H1 (cell line): ENCODE data around the gene UTS2B. TPM values are rescaled to one million over a fixed set of nuclear protein-coding genes. Genes with fewer than 3 reads are reported as not detected.

ENCODE experiments used
- CTCF ChIA-PET: fragments of 300-600 bp; sonication (Branson Sonifier 250); formaldehyde crosslinking; loops from one replicate; lab custom pipeline; 2021; ENCODE audit not compliant: partially characterized antibody; lab: Charles Lee
- POLR2A ChIA-PET: fragments of 300-600 bp; sonication (Branson Sonifier 250); formaldehyde crosslinking; loops from one replicate; lab custom pipeline; 2021; ENCODE audit warnings: inconsistent platforms; ENCODE audit not compliant: partially characterized antibody; lab: Charles Lee
- DNase-seq, 2 experiments: peaks; one replicate each; pipeline versions ENCODE4 v3.0.0 to v3.0.0-alpha.2; 2010 to 2022; ENCODE audit warnings: low spot score in 2 of 2, low read depth in 1 of 2, mixed read lengths in 1 of 2
- FAIRE-seq: peaks from 2 replicates; lab custom pipeline; 2011; peaks lifted over from hg19 to GRCh38; lab: Jason Lieb, UNC
- H2AFZ ChIP-seq: 2 replicates; pipeline ENCODE4 v1.8.1; 2012; ENCODE audit warnings: low read length, inconsistent platforms
- H2AK5ac ChIP-seq: 2 replicates; pipeline ENCODE4 v1.6.1; 2013; ENCODE audit warnings: low read depth, low read length
- H2BK120ac ChIP-seq: replicated peaks from 2 replicates; pipeline ENCODE3; 2013; ENCODE audit warnings: low read depth, low read length, inconsistent platforms
- H2BK12ac ChIP-seq: 2 replicates; pipeline ENCODE4 v1.6.1; 2013; ENCODE audit warnings: low read depth, low read length
- H2BK15ac ChIP-seq: 2 replicates; pipeline ENCODE4 v1.6.1; 2013; ENCODE audit warnings: low read length
- H2BK20ac ChIP-seq: 2 replicates; pipeline ENCODE4 v1.6.1; 2013; ENCODE audit warnings: low read length
- H2BK5ac ChIP-seq: 2 replicates; pipeline ENCODE4 v1.6.1; 2013; ENCODE audit warnings: low read depth, low read length
- H3K14ac ChIP-seq: 2 replicates; pipeline ENCODE4 v1.6.1; 2013; ENCODE audit warnings: inconsistent platforms; ENCODE audit not compliant: insufficient read length
- H3K18ac ChIP-seq: 2 replicates; pipeline ENCODE4 v1.6.1; 2013; ENCODE audit warnings: low read length; ENCODE audit errors: extremely low read depth
- H3K23ac ChIP-seq: 2 replicates; pipeline ENCODE4 v1.6.1; 2013; ENCODE audit warnings: inconsistent platforms; ENCODE audit not compliant: insufficient read length
- H3K23me2 ChIP-seq: 2 replicates; pipeline ENCODE4 v1.6.1; 2013; ENCODE audit warnings: low read depth, low read length
- H3K27ac ChIP-seq: 2 replicates; pipeline ENCODE4 v1.6.1; 2011; ENCODE audit warnings: low read depth, low read length, inconsistent platforms
- H3K27me3 ChIP-seq, 4 experiments: replicated peaks in 1 of 4; 1 replicate in 1 of 4; 2 replicates in 3 of 4; pipeline versions ENCODE4 v1.6.1 to v1.8.1; 2011 to 2013; ENCODE audit warnings: low read length in 3 of 4, mild to moderate bottlenecking in 3 of 4, inconsistent platforms in 2 of 4, mixed read lengths in 2 of 4, moderate library complexity in 1 of 4; ENCODE audit not compliant: control insufficient read depth in 3 of 4, insufficient read depth in 3 of 4; ENCODE audit errors: extremely low read depth in 1 of 4
- H3K36me3 ChIP-seq, 4 experiments: 2 replicates each; pipeline versions ENCODE4 v1.6.1 to v1.8.1; 2011 to 2013; ENCODE audit warnings: mild to moderate bottlenecking in 4 of 4, low read length in 3 of 4, moderate library complexity in 2 of 4, control low read depth in 1 of 4, inconsistent platforms in 1 of 4; ENCODE audit not compliant: insufficient read depth in 4 of 4, control insufficient read depth in 2 of 4
- H3K4ac ChIP-seq: replicated peaks from 2 replicates; pipeline ENCODE3; 2013; ENCODE audit warnings: low read length, low read depth, mixed read lengths, inconsistent platforms; ENCODE audit not compliant: insufficient read length
- H3K4me1 ChIP-seq, 4 experiments: replicated peaks in 1 of 4; 1 replicate in 1 of 4; 2 replicates in 3 of 4; pipeline versions ENCODE4 v1.6.1 to v1.8.1; 2011 to 2013; ENCODE audit warnings: low read length in 3 of 4, inconsistent platforms in 2 of 4, mixed read lengths in 1 of 4; ENCODE audit not compliant: insufficient read depth in 4 of 4, control insufficient read depth in 3 of 4
- H3K4me2 ChIP-seq, 2 experiments: 2 replicates each; pipeline versions ENCODE4 v1.6.1 to v1.8.1; 2011 to 2013; ENCODE audit warnings: low read depth in 2 of 2, low read length in 2 of 2, control low read depth in 1 of 2, inconsistent platforms in 1 of 2, mild to moderate bottlenecking in 1 of 2; ENCODE audit not compliant: insufficient read depth in 1 of 2
- H3K4me3 ChIP-seq, 4 experiments: fragments of 200-600, 300-600 bp in 1 of 4; sonication (generic), shearing (Covaris generic), sonication (Bioruptor Twin) in 1 of 4; 2 replicates each; pipeline versions ENCODE4 v1.5.1 to v1.8.1; 2011 to 2016; ENCODE audit warnings: low read length in 4 of 4, low read depth in 3 of 4, control low read depth in 2 of 4, inconsistent platforms in 2 of 4, mild to moderate bottlenecking in 2 of 4, mixed read lengths in 1 of 4, moderate library complexity in 1 of 4; ENCODE audit not compliant: insufficient read depth in 2 of 4; ENCODE audit errors: extremely low read depth in 1 of 4
- H3K56ac ChIP-seq: replicated peaks from 2 replicates; pipeline ENCODE3; 2013; ENCODE audit warnings: low read depth, mild to moderate bottlenecking, mixed read lengths, low read length, inconsistent platforms; ENCODE audit not compliant: insufficient read length
- H3K79me1 ChIP-seq: 2 replicates; pipeline ENCODE4 v1.6.1; 2013; ENCODE audit warnings: low read depth, low read length, control low read depth
- H3K79me2 ChIP-seq, 2 experiments: 2 replicates each; pipeline versions ENCODE4 v1.6.1 to v1.8.1; 2012 to 2013; ENCODE audit warnings: low read length in 2 of 2, mild to moderate bottlenecking in 2 of 2, inconsistent platforms in 1 of 2; ENCODE audit not compliant: insufficient read depth in 2 of 2, control insufficient read depth in 1 of 2
- H3K9ac ChIP-seq, 4 experiments: replicated peaks in 1 of 4; 1 replicate in 1 of 4; 2 replicates in 3 of 4; pipeline versions ENCODE4 v1.6.1 to v1.8.1; 2011 to 2013; ENCODE audit warnings: low read depth in 3 of 4, low read length in 3 of 4, control low read depth in 2 of 4, mild to moderate bottlenecking in 2 of 4, moderate library complexity in 2 of 4, inconsistent platforms in 1 of 4; ENCODE audit errors: extremely low read depth in 1 of 4
- H3K9me3 ChIP-seq, 2 experiments: 2 replicates each; pipeline versions ENCODE4 v1.6.1 to v1.8.1; 2012 to 2013; ENCODE audit warnings: mild to moderate bottlenecking in 2 of 2, moderate library complexity in 2 of 2, control low read depth in 1 of 2, inconsistent platforms in 1 of 2, low read depth in 1 of 2, low read length in 1 of 2, mixed read lengths in 1 of 2; ENCODE audit not compliant: insufficient read depth in 2 of 2
- H4K20me1 ChIP-seq, 2 experiments: replicated peaks in 1 of 2; 2 replicates each; pipeline versions ENCODE3 to v1.8.1; 2011 to 2013; ENCODE audit warnings: inconsistent platforms in 2 of 2, low read length in 2 of 2, mild to moderate bottlenecking in 1 of 2; ENCODE audit not compliant: insufficient read depth in 2 of 2, control insufficient read depth in 1 of 2
- H4K5ac ChIP-seq: 2 replicates; pipeline ENCODE4 v1.6.1; 2013; ENCODE audit warnings: low read length, low read depth, mixed read lengths, inconsistent platforms; ENCODE audit not compliant: insufficient read length
- H4K8ac ChIP-seq: 2 replicates; pipeline ENCODE4 v1.8.0; 2013; ENCODE audit warnings: mild to moderate bottlenecking, moderate library complexity, low read length, inconsistent platforms; ENCODE audit not compliant: insufficient read depth; ENCODE audit errors: extremely low read depth
- H4K91ac ChIP-seq: replicated peaks from 2 replicates; pipeline ENCODE3; 2013; ENCODE audit warnings: low read length, mixed read lengths, inconsistent platforms; ENCODE audit not compliant: insufficient read length
- CBX5 ChIP-seq: fragments of 300-800, 300-1000 bp; sonication (generic); IDR thresholded peaks from 2 replicates; pipeline ENCODE4 v1.7.1; 2016; ENCODE audit warnings: antibody characterized with exemption, low read length, low read depth
- CREB1 ChIP-seq: IDR thresholded peaks from 2 replicates; pipeline ENCODE4 v1.6.1; 2012; ENCODE audit warnings: inconsistent platforms
- E2F6 ChIP-seq: IDR thresholded peaks from 2 replicates; pipeline ENCODE4 v1.6.1; 2012; ENCODE audit warnings: inconsistent platforms
- JUND ChIP-seq: IDR thresholded peaks from 2 replicates; pipeline ENCODE4 v1.6.1; 2011; ENCODE audit warnings: mild to moderate bottlenecking, improper control_type of control experiment, low read length
- KDM4A ChIP-seq: IDR thresholded peaks from one replicate; pipeline ENCODE4 v1.7.1; 2012; ENCODE audit warnings: low read depth, mild to moderate bottlenecking, moderate library complexity, low read length, inconsistent platforms; ENCODE audit not compliant: severe bottlenecking
- MAX ChIP-seq: IDR thresholded peaks from 2 replicates; pipeline ENCODE4 v1.6.1; 2012; ENCODE audit warnings: inconsistent platforms
- POLR2A ChIP-seq, 2 experiments: IDR thresholded peaks; 1 replicate in 1 of 2; 2 replicates in 1 of 2; pipeline ENCODE4 v1.6.1; 2011; ENCODE audit warnings: low read depth in 2 of 2, low read length in 2 of 2, mild to moderate bottlenecking in 2 of 2; ENCODE audit errors: control extremely low read depth in 1 of 2
- RFX5 ChIP-seq: IDR thresholded peaks from 2 replicates; pipeline ENCODE4 v1.6.1; 2011; ENCODE audit warnings: low read depth, low read length, improper control_type of control experiment, borderline replicate concordance
- SRF ChIP-seq: IDR thresholded peaks from 2 replicates; pipeline ENCODE4 v1.6.1; 2011; ENCODE audit warnings: mild to moderate bottlenecking, low read depth, low read length, moderate library complexity
- USF2 ChIP-seq: IDR thresholded peaks from 2 replicates; pipeline ENCODE4 v1.6.1; 2011; ENCODE audit warnings: low read length, improper control_type of control experiment
- WGBS, 2 experiments: shearing (Covaris generic) in 1 of 2; methylation state at CpG; one replicate each; pipeline versions ENCODE4 v1.1.6 to v1.1.7; 2013 to 2015; ENCODE audit warnings: low lambda C conversion rate in 2 of 2, mixed read lengths in 2 of 2, inconsistent platforms in 1 of 2, low coverage in 1 of 2, missing lambda C conversion rate in 1 of 2; ENCODE audit not compliant: insufficient replicate concordance in 2 of 2, insufficient coverage in 1 of 2, insufficient read length in 1 of 2; ENCODE audit errors: extremely low coverage in 1 of 2, missing lambda C conversion rate in 1 of 2; 5-methylcytosine and 5-hydroxymethylcytosine counted together
- polyA plus RNA-seq, 7 experiments: library from polyadenylated mRNA; depleted of rRNA in 3 of 7; stranded (reverse) in 5 of 7; unstranded in 2 of 7; fragments of >200 nt in 5 of 7; fragments of 200-250 nt in 2 of 7; gene quantifications; 1 replicate in 5 of 7; 2 replicates in 1 of 7; 4 replicates in 1 of 7; pipeline versions ENCODE4 v1.2.1 to v1.2.3, GENCODE V29; 2011 to 2013; ENCODE audit warnings: missing spikeins in 2 of 7, mixed read lengths in 2 of 7
- total RNA-seq: library from RNA; stranded (reverse); fragmentation: NEBNext Ultra II Directional; extraction: Animal tissue kit (Norgen Biotek cat#: 25700); gene quantifications from 2 replicates; pipeline ENCODE4 v1.2.1, GENCODE V29; 2021

The UTS2B gene
- total and polyA plus RNA-seq, 2 of the 8 experiments (the other 6 are each of a cell fraction or from before 2014, with no cell fraction given) = not detected

- Histone ChIP-seq H2BK20ac (no peak overlapping the region), H3K4me1 (no peaks in the 10 kb centered on the region), H2AFZ (no peak overlapping the region), H3K27me3 (no peaks in the 10 kb centered on the region), H2BK5ac (no peak overlapping the region), H3K9me3 (no peaks in the 10 kb centered on the region; a peak in 1 of 4 replicates), H3K27ac (no peak overlapping the region), H2BK15ac (no peak overlapping the region), H3K4me3 (no peak overlapping the region), H3K18ac (no peak overlapping the region), H4K5ac (no peak overlapping the region), H3K4me2 (no peak overlapping the region), H4K20me1 (no peaks in the 10 kb centered on the region), H2BK120ac (no peak overlapping the region), H3K14ac (no peak overlapping the region), H3K9ac (no peak overlapping the region), H3K79me2 (no peaks in the 10 kb centered on the region), H3K4ac (no peak overlapping the region), H2BK12ac (no peak overlapping the region), H4K91ac (no peak overlapping the region), H3K36me3 (no peaks in the 10 kb centered on the region), H3K23ac (no peak overlapping the region), H2AK5ac (no peak overlapping the region), H3K79me1 (no peaks in the 10 kb centered on the region), H3K56ac (no peak overlapping the region), H4K8ac (no peak overlapping the region; the same call in 1 of the 2 replicates), H3K23me2 (no peaks in the 10 kb centered on the region)
- 91% methylated on average over 30 of the region's 40 CpGs; no CpG with 5 or more reads in 1 of the 2 experiments for WGBS, 2 experiments
- ChIA-PET CTCF (interaction anchor here (0.9 kb wide), 1 partner anchor 41 kb away, joined by 3 read pairs; no protein-coding TSS in a partner anchor), POLR2A (no interaction called here)
- FAIRE-seq = no peak
- TF ChIP-seq JUND (no peak), CREB1 (no peak), E2F6 (no peak), USF2 (no peak), MAX (no peak), POLR2A (IDR thresholded peaks at IDR 0.05; ENCODE audit: control extremely low read depth in 1 of 2, low read depth in 2 of 2, low read length in 2 of 2) (no peak), KDM4A (no peak), RFX5 (no peak), CBX5 (no peak), SRF (no peak)
- DNase-seq = no peak
These were observed 13.3 kb downstream of the UTS2B start for GRCh38 chr3:191316876-191317603.
